ENCODE data around the gene ADAMTS12. TPM values are rescaled to one million over a fixed set of nuclear protein-coding genes. Genes with fewer than 3 reads are reported as not detected.
"Not testable (repeated sequence)": the region's sequence is repeated elsewhere in the genome, so short reads cannot be mapped to it uniquely, and the experiment has no call there.

The ADAMTS12 gene
- total RNA-seq, 1 experiment from 2014 or later = 2.7 TPM

- no peak for DNase-seq
- H3K27me3 ChIP-seq (ENCODE audit: control insufficient read depth, insufficient read depth, low read length) = peaks cover 3% of the 10 kb centered on the region; the same call in 1 of the 2 replicates
- no peak overlapping the region for H3K4me3 ChIP-seq (ENCODE audit: insufficient read depth, low read depth, low read length)
- H3K36me3 ChIP-seq (replicated peaks; ENCODE audit: control insufficient read depth, insufficient read depth, low read length) = no peaks in the 10 kb centered on the region
Observed at GRCh38 chr5:33886283-33886682, 5.5 kb downstream of the ADAMTS12 start.

GRCh38 chr5:33885679-33886078, 6.1 kb downstream of the ADAMTS12 start:
- Histone ChIP-seq H3K27me3 (ENCODE audit: control insufficient read depth, insufficient read depth, low read length) (peaks cover 3% of the 10 kb centered on the region; the same call in 1 of the 2 replicates), H3K4me3 (ENCODE audit: insufficient read depth, low read depth, low read length) (no peak overlapping the region), H3K36me3 (replicated peaks; ENCODE audit: control insufficient read depth, insufficient read depth, low read length) (no peaks in the 10 kb centered on the region; the same call in 1 of the 2 replicates)
- no peak for DNase-seq

- peaks cover 5% of the 10 kb centered on the region; the same call in 1 of the 2 replicates for H3K27me3 ChIP-seq (ENCODE audit: control insufficient read depth, insufficient read depth, low read length)
- H3K36me3 ChIP-seq (replicated peaks; ENCODE audit: control insufficient read depth, insufficient read depth, low read length) = no peaks in the 10 kb centered on the region; the same call in 1 of the 2 replicates
- no peak for DNase-seq
- no peak overlapping the region for H3K4me3 ChIP-seq (ENCODE audit: insufficient read depth, low read depth, low read length)
Observed at GRCh38 chr5:33883482-33883881, 8.3 kb downstream of the ADAMTS12 start.

- H3K36me3 ChIP-seq (replicated peaks; ENCODE audit: control insufficient read depth, insufficient read depth, low read length) = no peaks in the 10 kb centered on the region; the same call in 1 of the 2 replicates
- no peak overlapping the region for H3K4me3 ChIP-seq (ENCODE audit: insufficient read depth, low read depth, low read length)
Observed at GRCh38 chr5:33880319-33880718, 11.5 kb downstream of the ADAMTS12 start.

GRCh38 chr5:33877449-33877848, 14.3 kb downstream of the ADAMTS12 start:
- Histone ChIP-seq H3K4me3 (ENCODE audit: insufficient read depth, low read depth, low read length) (no peak overlapping the region), H3K36me3 (replicated peaks; ENCODE audit: control insufficient read depth, insufficient read depth, low read length) (no peaks in the 10 kb centered on the region; the same call in 1 of the 2 replicates), H3K27me3 (ENCODE audit: control insufficient read depth, insufficient read depth, low read length) (peaks cover 5% of the 10 kb centered on the region; the same call in 1 of the 2 replicates)
- DNase-seq = no peak

More at GRCh38 chr5:33880319-33880718, 11.5 kb downstream of the ADAMTS12 start:
- no peak for DNase-seq
- H3K27me3 ChIP-seq (ENCODE audit: control insufficient read depth, insufficient read depth, low read length) = peaks cover 5% of the 10 kb centered on the region; the same call in 1 of the 2 replicates

- H3K27me3 ChIP-seq (ENCODE audit: control insufficient read depth, insufficient read depth, low read length) = no peaks in the 10 kb centered on the region
- DNase-seq = no peak
- H3K36me3 ChIP-seq (replicated peaks; ENCODE audit: control insufficient read depth, insufficient read depth, low read length) = no peaks in the 10 kb centered on the region; the same call in 1 of the 2 replicates
- H3K4me3 ChIP-seq (ENCODE audit: insufficient read depth, low read depth, low read length) = no peak overlapping the region
Observed at GRCh38 chr5:33867241-33867640, 24.5 kb downstream of the ADAMTS12 start.

GRCh38 chr5:33859177-33859576, 32.6 kb downstream of the ADAMTS12 start:
- not testable (repeated sequence) for DNase-seq; H3K27me3 ChIP-seq (ENCODE audit: control insufficient read depth, insufficient read depth, low read length); H3K4me3 ChIP-seq (ENCODE audit: insufficient read depth, low read depth, low read length); H3K36me3 ChIP-seq (replicated peaks; ENCODE audit: control insufficient read depth, insufficient read depth, low read length)

GRCh38 chr5:33857037-33857436, 34.8 kb downstream of the ADAMTS12 start:
- no peak for DNase-seq
- Histone ChIP-seq H3K4me3 (ENCODE audit: insufficient read depth, low read depth, low read length) (no peak overlapping the region), H3K27me3 (ENCODE audit: control insufficient read depth, insufficient read depth, low read length) (no peaks in the 10 kb centered on the region), H3K36me3 (replicated peaks; ENCODE audit: control insufficient read depth, insufficient read depth, low read length) (no peaks in the 10 kb centered on the region)

- H3K4me3 ChIP-seq (ENCODE audit: insufficient read depth, low read depth, low read length) = no peak overlapping the region
Observed at GRCh38 chr5:33855396-33855795, 36.4 kb downstream of the ADAMTS12 start.

GRCh38 chr5:33854733-33855151, 37.0 kb downstream of the ADAMTS12 start:
- Histone ChIP-seq H3K27me3 (ENCODE audit: control insufficient read depth, insufficient read depth, low read length) (no peaks in the 10 kb centered on the region), H3K4me3 (ENCODE audit: insufficient read depth, low read depth, low read length) (no peak overlapping the region), H3K36me3 (replicated peaks; ENCODE audit: control insufficient read depth, insufficient read depth, low read length) (no peaks in the 10 kb centered on the region)
- no peak for DNase-seq

More at GRCh38 chr5:33855396-33855795, 36.4 kb downstream of the ADAMTS12 start:
- Histone ChIP-seq H3K36me3 (replicated peaks; ENCODE audit: control insufficient read depth, insufficient read depth, low read length) (no peaks in the 10 kb centered on the region), H3K27me3 (ENCODE audit: control insufficient read depth, insufficient read depth, low read length) (no peaks in the 10 kb centered on the region)
- no peak for DNase-seq

GRCh38 chr5:33852837-33853236, 39.0 kb downstream of the ADAMTS12 start:
- H3K36me3 ChIP-seq (replicated peaks; ENCODE audit: control insufficient read depth, insufficient read depth, low read length) = no peaks in the 10 kb centered on the region
- no peak overlapping the region for H3K4me3 ChIP-seq (ENCODE audit: insufficient read depth, low read depth, low read length)
- no peaks in the 10 kb centered on the region for H3K27me3 ChIP-seq (ENCODE audit: control insufficient read depth, insufficient read depth, low read length)
- no peak for DNase-seq

- no peaks in the 10 kb centered on the region for H3K36me3 ChIP-seq (replicated peaks; ENCODE audit: control insufficient read depth, insufficient read depth, low read length)
- no peaks in the 10 kb centered on the region for H3K27me3 ChIP-seq (ENCODE audit: control insufficient read depth, insufficient read depth, low read length)
- DNase-seq = no peak
- H3K4me3 ChIP-seq (ENCODE audit: insufficient read depth, low read depth, low read length) = no peak overlapping the region
Observed at GRCh38 chr5:33852319-33852718, 39.5 kb downstream of the ADAMTS12 start.

GRCh38 chr5:33850100-33850594, 41.6 kb downstream of the ADAMTS12 start:
- Histone ChIP-seq H3K4me3 (ENCODE audit: insufficient read depth, low read depth, low read length) (no peak overlapping the region), H3K36me3 (replicated peaks; ENCODE audit: control insufficient read depth, insufficient read depth, low read length) (no peaks in the 10 kb centered on the region), H3K27me3 (ENCODE audit: control insufficient read depth, insufficient read depth, low read length) (no peaks in the 10 kb centered on the region)
- peak; percentile 18 for DNase-seq

GRCh38 chr5:33848554-33848953, 43.2 kb downstream of the ADAMTS12 start:
- Histone ChIP-seq H3K4me3 (ENCODE audit: insufficient read depth, low read depth, low read length) (no peak overlapping the region), H3K36me3 (replicated peaks; ENCODE audit: control insufficient read depth, insufficient read depth, low read length) (no peaks in the 10 kb centered on the region), H3K27me3 (ENCODE audit: control insufficient read depth, insufficient read depth, low read length) (no peaks in the 10 kb centered on the region)
- no peak for DNase-seq

GRCh38 chr5:33846851-33847250, 44.9 kb downstream of the ADAMTS12 start:
- no peak overlapping the region for H3K4me3 ChIP-seq (ENCODE audit: insufficient read depth, low read depth, low read length)
- H3K27me3 ChIP-seq (ENCODE audit: control insufficient read depth, insufficient read depth, low read length) = no peaks in the 10 kb centered on the region
- no peaks in the 10 kb centered on the region; the same call in 1 of the 2 replicates for H3K36me3 ChIP-seq (replicated peaks; ENCODE audit: control insufficient read depth, insufficient read depth, low read length)
- DNase-seq = no peak
